ENCODE data around the gene ZER1.

- no peak for TF ChIP-seq POLR2AphosphoS5 (IDR thresholded peaks at IDR 0.05)
- no peak for TF ChIP-seq RAD21 (conservative IDR thresholded peaks at IDR 0.05)
- no peak for TF ChIP-seq EZH2 (IDR thresholded peaks at IDR 0.05; ENCODE audit: borderline replicate concordance, insufficient read depth, low read length, poor library complexity, severe bottlenecking)
- no peak for TF ChIP-seq CTCF (IDR thresholded peaks at IDR 0.05; ENCODE audit: poor library complexity, severe bottlenecking)
- TF ChIP-seq EP300 (conservative IDR thresholded peaks at IDR 0.05; ENCODE audit: poor library complexity, severe bottlenecking), result no peak
- no peak for TF ChIP-seq REST (IDR thresholded peaks at IDR 0.05; ENCODE audit: borderline replicate concordance)
- no peak for TF ChIP-seq TAF1 (IDR thresholded peaks at IDR 0.05; ENCODE audit: low read depth)
- TF ChIP-seq MXI1 (conservative IDR thresholded peaks at IDR 0.05; ENCODE audit: poor library complexity, severe bottlenecking), result no peak
- no peak for TF ChIP-seq SMC3 (conservative IDR thresholded peaks at IDR 0.05; ENCODE audit: poor library complexity)
These were observed 59.0 kb downstream of the ZER1 start for GRCh38 chr9:128712451-128713410.

Data from neural cell (in vitro differentiated cells).